ENCODE data around the gene PIGS.

- TF ChIP-seq POLR2A (IDR thresholded peaks at IDR 0.05; ENCODE audit: low read depth, low read length) (no peak), CTCF (conservative IDR thresholded peaks at IDR 0.05; ENCODE audit: low read depth, low read length) (no peak), RFX5 (IDR thresholded peaks at IDR 0.05; ENCODE audit: low read depth, low read length) (no peak), MAFK (IDR thresholded peaks at IDR 0.05; ENCODE audit: low read depth, low read length) (no peak), MXI1 (IDR thresholded peaks at IDR 0.05; ENCODE audit: borderline replicate concordance, low read depth, low read length) (no peak), RCOR1 (IDR thresholded peaks at IDR 0.05; ENCODE audit: insufficient replicate concordance, low read length) (no peak), SMC3 (IDR thresholded peaks at IDR 0.05; ENCODE audit: low read depth, low read length) (no peak), CEBPB (IDR thresholded peaks at IDR 0.05; ENCODE audit: low read depth, low read length) (no peak), MAZ (IDR thresholded peaks at IDR 0.05; ENCODE audit: borderline replicate concordance, low read depth, low read length) (no peak), RAD21 (IDR thresholded peaks at IDR 0.05; ENCODE audit: low read length) (no peak), BHLHE40 (IDR thresholded peaks at IDR 0.05; ENCODE audit: low read depth, low read length) (no peak)
- TF ChIP-seq, protein P1, sequence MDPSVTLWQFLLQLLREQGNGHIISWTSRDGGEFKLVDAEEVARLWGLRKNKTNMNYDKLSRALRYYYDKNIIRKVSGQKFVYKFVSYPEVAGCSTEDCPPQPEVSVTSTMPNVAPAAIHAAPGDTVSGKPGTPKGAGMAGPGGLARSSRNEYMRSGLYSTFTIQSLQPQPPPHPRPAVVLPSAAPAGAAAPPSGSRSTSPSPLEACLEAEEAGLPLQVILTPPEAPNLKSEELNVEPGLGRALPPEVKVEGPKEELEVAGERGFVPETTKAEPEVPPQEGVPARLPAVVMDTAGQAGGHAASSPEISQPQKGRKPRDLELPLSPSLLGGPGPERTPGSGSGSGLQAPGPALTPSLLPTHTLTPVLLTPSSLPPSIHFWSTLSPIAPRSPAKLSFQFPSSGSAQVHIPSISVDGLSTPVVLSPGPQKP (IDR thresholded peaks at IDR 0.05; ENCODE audit: borderline replicate concordance, low read depth, low read length): no peak
- TF ChIP-seq, protein P2, sequence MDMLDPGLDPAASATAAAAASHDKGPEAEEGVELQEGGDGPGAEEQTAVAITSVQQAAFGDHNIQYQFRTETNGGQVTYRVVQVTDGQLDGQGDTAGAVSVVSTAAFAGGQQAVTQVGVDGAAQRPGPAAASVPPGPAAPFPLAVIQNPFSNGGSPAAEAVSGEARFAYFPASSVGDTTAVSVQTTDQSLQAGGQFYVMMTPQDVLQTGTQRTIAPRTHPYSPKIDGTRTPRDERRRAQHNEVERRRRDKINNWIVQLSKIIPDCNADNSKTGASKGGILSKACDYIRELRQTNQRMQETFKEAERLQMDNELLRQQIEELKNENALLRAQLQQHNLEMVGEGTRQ (IDR thresholded peaks at IDR 0.05; ENCODE audit: low read depth, low read length): no peak
Measured at GRCh38 chr17:28515518-28515917, 55.8 kb downstream of the PIGS start.

Data from IMR-90 (cell line).